OCI-LY7 (cell line): ENCODE results near the gene TTLL9. TPM values are rescaled to one million over a fixed set of nuclear protein-coding genes. Genes with fewer than 3 reads are reported as not detected.
"Not testable (repeated sequence)": the region's sequence is repeated elsewhere in the genome, so short reads cannot be mapped to it uniquely, and the experiment has no call there.

ENCODE experiments used
- BruUV-seq: library from RNA; stranded (reverse); fragments of 400-500 nt; replicated peaks from 2 replicates; lab custom pipeline; 2021; lab: Mats Ljungman, UMichigan
- CTCF ChIA-PET: fragments of 300-600 bp; sonication (Branson Sonifier 250); formaldehyde crosslinking; loops from one replicate; lab custom pipeline; 2022; ENCODE audit warnings: antibody characterized with exemption; ENCODE audit not compliant: unreplicated experiment; lab: Charles Lee
- POLR2A ChIA-PET: fragments of 300-600 bp; sonication (Branson Sonifier 250); formaldehyde crosslinking; loops from one replicate; lab custom pipeline; 2022; ENCODE audit warnings: antibody characterized with exemption; lab: Charles Lee
- DNase-seq: peaks from one replicate; pipeline ENCODE4 v3.0.0-alpha.2; 2015; ENCODE audit warnings: low spot score
- H2AFZ ChIP-seq: fragments of 200-600 bp; sonication (generic), shearing (Covaris generic); 2 replicates; pipeline ENCODE4 v1.6.1; 2014; ENCODE audit warnings: mild to moderate bottlenecking, antibody characterized with exemption, low read length, moderate library complexity
- H3K27ac ChIP-seq: fragments of 200-600 bp; sonication (generic); 2 replicates; pipeline ENCODE4 v1.5.1; 2014; ENCODE audit warnings: mixed run types, low read depth, mild to moderate bottlenecking, moderate library complexity, low read length, inconsistent platforms; ENCODE audit not compliant: poor library complexity, severe bottlenecking
- H3K36me3 ChIP-seq: fragments of 200-600 bp; sonication (generic); 2 replicates; pipeline ENCODE4 v1.6.1; 2014; ENCODE audit warnings: mild to moderate bottlenecking, antibody characterized with exemption, low read length, moderate library complexity, mixed read lengths; ENCODE audit not compliant: insufficient read depth
- H3K4me1 ChIP-seq: fragments of 200-600 bp; sonication (generic); 2 replicates; pipeline ENCODE4 v1.5.1; 2014; ENCODE audit warnings: mild to moderate bottlenecking, low read length; ENCODE audit not compliant: insufficient read depth, poor library complexity, severe bottlenecking
- H3K4me2 ChIP-seq: fragments of 200-600 bp; sonication (generic); 2 replicates; pipeline ENCODE4 v1.6.1; 2014; ENCODE audit warnings: mild to moderate bottlenecking, low read length
- H3K4me3 ChIP-seq: fragments of 200-600 bp; sonication (generic); 2 replicates; pipeline ENCODE4 v1.5.1; 2014; ENCODE audit warnings: mild to moderate bottlenecking, low read depth, low read length; ENCODE audit not compliant: poor library complexity, severe bottlenecking
- H3K79me2 ChIP-seq: fragments of 200-600 bp; sonication (generic); 2 replicates; pipeline ENCODE4 v1.6.1; 2016; ENCODE audit warnings: low read depth, mild to moderate bottlenecking, low read length, moderate library complexity, mixed read lengths; ENCODE audit not compliant: insufficient read depth
- H3K9me2 ChIP-seq: fragments of 200-600 bp; sonication (generic); 2 replicates; pipeline ENCODE4 v1.6.1; 2016; ENCODE audit warnings: mild to moderate bottlenecking, low read length, mixed read lengths; ENCODE audit not compliant: insufficient read depth
- H3K9me3 ChIP-seq: fragments of 200-600 bp; sonication (generic); 2 replicates; pipeline ENCODE4 v1.6.1; 2014; ENCODE audit warnings: mild to moderate bottlenecking, mixed run types, low read length, mixed read lengths
- H4K20me1 ChIP-seq: fragments of 200-600 bp; sonication (generic); 2 replicates; pipeline ENCODE4 v1.6.1; 2014; ENCODE audit warnings: mild to moderate bottlenecking, antibody characterized with exemption, low read length, moderate library complexity, mixed read lengths; ENCODE audit not compliant: insufficient read depth
- EZH2phosphoT487 ChIP-seq: fragments of 200-600 bp; sonication (generic); IDR thresholded peaks from 2 replicates; pipeline ENCODE4 v1.6.1; 2018; ENCODE audit warnings: low read depth, borderline replicate concordance, mild to moderate bottlenecking, mixed run types, antibody characterized with exemption, low read length, moderate library complexity, mixed read lengths
- intact Hi-C: fragments of 100-400 bp; cut with micrococcal nuclease; formaldehyde crosslinking; loops from one replicate; pipeline ENCODE4 v1.10.0; 2022; ENCODE audit not compliant: unreplicated experiment
- total RNA-seq, 2 experiments: library from RNA; depleted of rRNA in 1 of 2; stranded (reverse); fragments of >200 nt in 1 of 2; shearing (Covaris generic) in 1 of 2; gene quantifications; 2 replicates each; pipeline ENCODE4 v1.2.3, GENCODE V29; 2014 to 2022
- TF ChIP-seq, protein P1 (sequence below): fragments of 200-600 bp; sonication (generic); conservative IDR thresholded peaks from 2 replicates; pipeline ENCODE4 v1.5.1; 2014; ENCODE audit warnings: mild to moderate bottlenecking, antibody characterized with exemption, low read length, moderate library complexity, mixed read lengths

Gene TTLL9
- total RNA-seq, 2 experiments from 2014 or later: not detected

DNA sequence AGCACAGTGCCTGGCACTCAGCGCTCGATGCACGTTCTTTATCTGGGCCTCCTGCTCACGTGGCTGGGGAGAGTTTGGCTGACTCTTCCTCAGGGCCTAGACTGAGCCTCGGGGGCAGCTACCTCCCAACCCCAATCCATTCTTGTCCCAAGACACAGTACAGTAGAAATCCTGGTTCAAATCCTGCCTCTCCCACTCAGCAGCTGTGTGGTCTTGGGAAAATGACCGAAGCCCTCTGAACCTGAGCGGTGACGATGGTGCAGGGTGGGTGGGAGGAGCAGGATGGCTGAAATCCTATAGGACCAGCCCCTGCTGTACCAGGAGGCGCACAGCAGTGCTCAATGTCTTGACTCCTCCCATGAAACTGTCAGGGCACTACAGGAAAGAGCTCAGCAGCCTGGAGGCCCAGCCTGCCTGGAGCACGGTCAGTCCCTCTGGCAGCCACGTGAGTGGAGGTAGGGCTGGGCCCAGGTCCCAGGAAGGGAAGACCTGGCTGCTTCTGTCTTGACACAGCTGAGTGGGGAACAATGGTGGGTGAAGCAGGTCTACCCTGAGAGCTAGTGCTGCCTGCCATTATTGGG is 49.9 kb downstream of the TTLL9 start:
- no peaks in the 10 kb centered on the region for H3K36me3 ChIP-seq
- no peak for TF ChIP-seq EZH2phosphoT487
- TF ChIP-seq, protein P1, sequence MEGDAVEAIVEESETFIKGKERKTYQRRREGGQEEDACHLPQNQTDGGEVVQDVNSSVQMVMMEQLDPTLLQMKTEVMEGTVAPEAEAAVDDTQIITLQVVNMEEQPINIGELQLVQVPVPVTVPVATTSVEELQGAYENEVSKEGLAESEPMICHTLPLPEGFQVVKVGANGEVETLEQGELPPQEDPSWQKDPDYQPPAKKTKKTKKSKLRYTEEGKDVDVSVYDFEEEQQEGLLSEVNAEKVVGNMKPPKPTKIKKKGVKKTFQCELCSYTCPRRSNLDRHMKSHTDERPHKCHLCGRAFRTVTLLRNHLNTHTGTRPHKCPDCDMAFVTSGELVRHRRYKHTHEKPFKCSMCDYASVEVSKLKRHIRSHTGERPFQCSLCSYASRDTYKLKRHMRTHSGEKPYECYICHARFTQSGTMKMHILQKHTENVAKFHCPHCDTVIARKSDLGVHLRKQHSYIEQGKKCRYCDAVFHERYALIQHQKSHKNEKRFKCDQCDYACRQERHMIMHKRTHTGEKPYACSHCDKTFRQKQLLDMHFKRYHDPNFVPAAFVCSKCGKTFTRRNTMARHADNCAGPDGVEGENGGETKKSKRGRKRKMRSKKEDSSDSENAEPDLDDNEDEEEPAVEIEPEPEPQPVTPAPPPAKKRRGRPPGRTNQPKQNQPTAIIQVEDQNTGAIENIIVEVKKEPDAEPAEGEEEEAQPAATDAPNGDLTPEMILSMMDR: no peak
- no peak for DNase-seq
- no peaks in the 10 kb centered on the region for H3K9me2 ChIP-seq
- H2AFZ ChIP-seq: no peak overlapping the region
- no peaks in the 10 kb centered on the region for H3K4me1 ChIP-seq
- no peaks in the 10 kb centered on the region for H4K20me1 ChIP-seq
- H3K4me2 ChIP-seq: no peak overlapping the region
- no TSS peak for BruUV-seq
- CTCF ChIA-PET: no interaction called here
- POLR2A ChIA-PET: no interaction called here
- H3K4me3 ChIP-seq: no peak overlapping the region
- intact Hi-C loops: no loop called here
- no peaks in the 10 kb centered on the region for H3K9me3 ChIP-seq
- no peak overlapping the region for H3K27ac ChIP-seq
- H3K79me2 ChIP-seq: no peaks in the 10 kb centered on the region

- H3K9me3 ChIP-seq, H3K27ac ChIP-seq, BruUV-seq, H2AFZ ChIP-seq, H3K36me3 ChIP-seq, intact Hi-C loops, H3K4me1 ChIP-seq, H3K79me2 ChIP-seq, DNase-seq, H3K9me2 ChIP-seq, H4K20me1 ChIP-seq, H3K4me3 ChIP-seq, CTCF ChIA-PET, H3K4me2 ChIP-seq: not testable (repeated sequence)
- POLR2A ChIA-PET: interaction anchor here (0.7 kb wide), 1 partner anchor 29 kb away, joined by 4 read pairs; no protein-coding TSS in a partner anchor
Measured at GRCh38 chr20:31921480-31921879, 51.0 kb downstream of the TTLL9 start.

GRCh38 chr20:31922181-31922580 is 51.7 kb downstream of the TTLL9 start:
- Histone ChIP-seq H3K27ac (no peak overlapping the region), H3K9me2 (no peaks in the 10 kb centered on the region), H3K36me3 (no peaks in the 10 kb centered on the region), H3K79me2 (no peaks in the 10 kb centered on the region), H4K20me1 (no peaks in the 10 kb centered on the region), H3K4me1 (no peaks in the 10 kb centered on the region), H3K4me2 (no peak overlapping the region), H3K4me3 (no peak overlapping the region), H3K9me3 (no peaks in the 10 kb centered on the region), H2AFZ (no peak overlapping the region)
- POLR2A ChIA-PET: interaction anchor here (0.7 kb wide), 1 partner anchor 28 kb away, joined by 4 read pairs; no protein-coding TSS in a partner anchor
- BruUV-seq: no TSS peak
- intact Hi-C loops: no loop called here
- DNase-seq: no peak
- CTCF ChIA-PET: no interaction called here
- TF ChIP-seq EZH2phosphoT487: no peak
- TF ChIP-seq, protein P1: no peak
